Daoy (cell line): ENCODE data around the gene HSPB3. TPM values are rescaled to one million over a fixed set of nuclear protein-coding genes. Genes with fewer than 3 reads are reported as not detected.

Experiments
- total RNA-seq: library from RNA; depleted of rRNA; stranded (reverse); fragments of >200 nt; shearing (Covaris generic); gene quantifications from 2 replicates; pipeline ENCODE4 v1.2.3, GENCODE V29; 2014; rRNA removed

Gene HSPB3
- total RNA-seq, 1 experiment from 2014 or later: not detected

Other genes with a start within 250 kb of the HSPB3 start
- gene ARL15, start 145.1 kb upstream of the HSPB3 start, total RNA-seq: 5.9 and 6.1 TPM in 2 replicates
- 10.8 and 14.1 TPM in 2 replicates for gene SNX18, start 62.1 kb downstream of the HSPB3 start, total RNA-seq